Kidney (tissue), 14 donors: Measurements from ENCODE around the gene COL11A2. TPM values are rescaled to one million over a fixed set of nuclear protein-coding genes. Genes with fewer than 3 reads are reported as not detected.

ENCODE experiments used
- DNase-seq, 5 donors: peaks; one replicate each; pipeline ENCODE4 v3.0.0-alpha.2; 2013 to 2020
- FAIRE-seq: peaks from 2 replicates; lab custom pipeline; 2012; peaks lifted over from hg19 to GRCh38; lab: Jason Lieb, UNC
- H3K27ac ChIP-seq, 2 donors: one replicate each; pipeline ENCODE4 v1.7.0; 2013; ENCODE audit warnings: low read depth in 2 of 2, low read length in 2 of 2, inconsistent platforms in 1 of 2
- H3K27me3 ChIP-seq: one replicate; pipeline ENCODE4 v1.7.1; 2013; ENCODE audit warnings: low read length, inconsistent platforms; ENCODE audit not compliant: control insufficient read depth, insufficient read depth
- H3K36me3 ChIP-seq, 3 donors: one replicate each; pipeline versions ENCODE4 v1.7.0 to v1.7.1; 2013; ENCODE audit warnings: low read length in 3 of 3, control low read depth in 1 of 3, inconsistent platforms in 1 of 3; ENCODE audit not compliant: insufficient read depth in 3 of 3, control insufficient read depth in 2 of 3
- H3K4me1 ChIP-seq, 3 donors: one replicate each; pipeline versions ENCODE4 v1.7.0 to v1.7.1; 2013; ENCODE audit warnings: low read length in 3 of 3, inconsistent platforms in 1 of 3, low read depth in 1 of 3; ENCODE audit not compliant: control insufficient read depth in 2 of 3, insufficient read depth in 2 of 3
- H3K4me3 ChIP-seq, 3 donors: one replicate each; pipeline versions ENCODE4 v1.7.0 to v1.8.1; 2013; ENCODE audit warnings: low read length in 3 of 3, control low read depth in 1 of 3, inconsistent platforms in 1 of 3
- H3K9ac ChIP-seq, 3 donors: one replicate each; pipeline versions ENCODE4 v1.7.0 to v1.7.1; 2013; ENCODE audit warnings: low read length in 3 of 3, control low read depth in 1 of 3, inconsistent platforms in 1 of 3
- H3K9me3 ChIP-seq, 3 donors: one replicate each; pipeline versions ENCODE4 v1.7.0 to v1.7.1; 2013; ENCODE audit warnings: low read length in 3 of 3, control low read depth in 1 of 3, inconsistent platforms in 1 of 3; ENCODE audit not compliant: control insufficient read depth in 2 of 3, insufficient read depth in 1 of 3
- CTCF ChIP-seq: IDR thresholded peaks from 3 replicates; pipeline ENCODE4 v1.5.1; 2012; ENCODE audit warnings: mild to moderate bottlenecking, moderate library complexity, borderline replicate concordance; ENCODE audit not compliant: insufficient read depth; ENCODE audit errors: extremely low read depth
- intact Hi-C: fragments of 100-400 bp; cut with DNase I; formaldehyde crosslinking; loops from one replicate; pipeline ENCODE4 v1.11.1; 2022
- polyA plus RNA-seq: library from polyadenylated mRNA; stranded (reverse); fragments of 350-450 nt; fragmentation: Illumina TruSeq; extraction: RNeasy Lipid Tissue Mini Kit (QIAGEN cat#74804); gene quantifications from one replicate; pipeline ENCODE4 v1.2.3, GENCODE V29; 2014; ENCODE audit warnings: low read depth, low replicate concordance; ENCODE audit not compliant: insufficient read depth
- total RNA-seq: library from RNA; stranded (reverse); fragmentation: NEBNext Ultra II Directional; extraction: Animal tissue kit (Norgen Biotek cat#: 25700); gene quantifications from one replicate; pipeline ENCODE4 v1.2.1, GENCODE V29; 2021
- donor health status: control.
- donor health status: control.
- donor health status: control.
- donor health status: control.
- donor health status: control.
- donor health status: DM: yes; HTN: yes; CAD: no.
- donor health status: Normal renal cell carcinoma (clear cell type).

The COL11A2 gene
- total and polyA plus RNA-seq, 2 donors from 2014 or later = 0.85 to 2.3 TPM

DNA sequence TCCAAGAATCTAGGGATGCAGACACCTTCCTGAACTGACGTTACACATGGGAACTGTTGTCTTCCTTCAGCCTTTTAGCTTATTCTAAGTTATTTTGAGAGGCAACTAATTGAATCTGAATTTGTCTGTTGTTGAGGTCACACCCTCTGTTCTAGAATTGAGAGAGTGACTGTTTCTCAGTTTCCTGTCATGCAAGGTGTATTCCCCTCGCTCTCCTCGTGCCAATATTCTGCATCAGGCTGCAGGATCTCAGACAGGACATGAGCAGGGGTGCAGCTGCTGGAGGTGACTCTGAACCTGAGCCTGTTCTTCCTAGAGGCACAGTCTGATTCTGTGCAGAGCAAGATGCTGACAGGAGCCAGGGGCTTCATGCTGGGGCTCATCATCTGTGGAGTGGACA is 63.9 kb downstream of the COL11A2 start:
- intact Hi-C loops = no loop called here
- FAIRE-seq = no peak
- no peak for TF ChIP-seq CTCF

GRCh38 chr6:33126101-33126714 is 66.1 kb downstream of the COL11A2 start:
- intact Hi-C loops = no loop called here
- DNase-seq (peak in 4 of 5 donors; percentile 40 to 80 (median 52)), FAIRE-seq (no peak)
- no peak overlapping the region for H3K9ac ChIP-seq
- H3K36me3 ChIP-seq = no peaks in the 10 kb centered on the region
- peaks cover 0 to 11% (median 0%) of the 10 kb centered on the region in 3 donors for H3K9me3 ChIP-seq
- no peaks in the 10 kb centered on the region for H3K27me3 ChIP-seq
- peak; percentile 62 for TF ChIP-seq CTCF
- H3K4me1 ChIP-seq = no peaks in the 10 kb centered on the region
- no peak overlapping the region for H3K4me3 ChIP-seq
- H3K27ac ChIP-seq = no peak overlapping the region

More for the DNA sequence above, 63.9 kb downstream of the COL11A2 start:
- Histone ChIP-seq H3K9ac (no peak overlapping the region), H3K4me1 (no peaks in the 10 kb centered on the region), H3K9me3 (peaks cover 0 to 10% (median 0%) of the 10 kb centered on the region in 3 donors), H3K36me3 (no peaks in the 10 kb centered on the region), H3K4me3 (no peak overlapping the region), H3K27ac (no peak overlapping the region), H3K27me3 (no peaks in the 10 kb centered on the region)
- DNase-seq = no peak

DNA sequence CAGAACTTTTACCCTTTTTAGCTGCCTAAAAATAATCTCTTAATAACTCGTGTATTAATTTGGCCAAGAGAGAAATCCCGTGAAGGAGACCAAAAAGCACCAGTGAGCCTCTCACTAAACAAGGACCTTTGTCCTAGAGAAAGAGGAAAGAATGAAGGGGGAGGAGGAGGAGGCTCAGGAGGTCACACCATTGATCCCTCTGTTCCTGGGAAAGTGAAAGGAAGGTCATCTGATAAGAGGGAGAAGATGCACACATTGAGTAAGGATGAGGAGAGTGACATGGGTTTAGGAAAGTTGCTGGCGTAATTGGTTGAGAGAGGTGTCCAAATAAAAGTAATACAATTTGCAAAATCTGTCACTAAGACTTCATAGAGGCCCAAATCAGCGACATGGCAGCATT is 67.3 kb downstream of the COL11A2 start:
- no peak for DNase-seq
- H3K9ac ChIP-seq = no peak overlapping the region
- TF ChIP-seq CTCF = no peak
- H3K27me3 ChIP-seq = no peaks in the 10 kb centered on the region
- no peak overlapping the region for H3K27ac ChIP-seq
- H3K36me3 ChIP-seq = no peaks in the 10 kb centered on the region
- no peak for FAIRE-seq
- H3K9me3 ChIP-seq = peaks cover 0 to 11% (median 0%) of the 10 kb centered on the region in 3 donors
- H3K4me3 ChIP-seq = no peak overlapping the region
- no peaks in the 10 kb centered on the region for H3K4me1 ChIP-seq
- intact Hi-C loops = no loop called here

DNA sequence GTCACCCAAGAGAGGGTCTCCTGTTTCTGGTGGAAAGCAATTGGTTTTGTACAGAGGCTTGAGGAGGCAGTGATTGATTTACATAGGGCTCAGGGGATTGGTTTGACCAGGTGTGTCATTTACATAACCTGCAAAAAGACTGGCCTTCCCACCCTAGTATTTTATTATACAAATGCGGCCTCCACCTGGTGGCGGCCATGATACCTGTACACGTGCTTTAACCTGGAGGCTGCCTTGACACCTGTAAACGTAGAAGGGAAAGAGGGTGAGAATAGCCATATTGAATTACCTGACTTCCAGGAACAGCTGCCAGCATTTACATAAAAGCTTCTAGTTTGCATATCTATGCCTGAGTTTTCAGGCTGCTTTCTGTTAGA is 67.8 kb downstream of the COL11A2 start:
- Histone ChIP-seq H3K27ac (no peak overlapping the region), H3K4me1 (no peaks in the 10 kb centered on the region), H3K27me3 (no peaks in the 10 kb centered on the region), H3K9me3 (peaks cover 0 to 11% (median 0%) of the 10 kb centered on the region in 3 donors), H3K9ac (no peak overlapping the region), H3K4me3 (no peak overlapping the region), H3K36me3 (no peaks in the 10 kb centered on the region)
- intact Hi-C loops = no loop called here
- TF ChIP-seq CTCF = no peak
- DNase-seq = no peak
- FAIRE-seq = no peak
